Caco-2 (cell line): ENCODE results near the gene CRYBA1. TPM values are rescaled to one million over a fixed set of nuclear protein-coding genes. Genes with fewer than 3 reads are reported as not detected.
A peak's percentile ranks its signal among the peaks of the same experiment; 100 is the strongest.

Experiments used
- BruUV-seq: library from RNA; stranded (reverse); fragments of 400-500 nt; replicated peaks from 2 replicates; lab custom pipeline; 2021; lab: Mats Ljungman, UMichigan
- CTCF ChIA-PET: fragments of 300-600 bp; sonication (Branson Sonifier 250); formaldehyde crosslinking; loops from one replicate; lab custom pipeline; 2022; ENCODE audit warnings: antibody characterized with exemption; lab: Charles Lee
- POLR2A ChIA-PET: fragments of 300-600 bp; sonication (Branson Sonifier 250); formaldehyde crosslinking; loops from one replicate; lab custom pipeline; 2022; ENCODE audit warnings: antibody characterized with exemption; lab: Charles Lee
- DNase-seq, 2 experiments: peaks; one replicate each; pipeline versions ENCODE4 v3.0.0 to v3.0.0-alpha.2; 2020 to 2022
- H3K27me3 ChIP-seq: replicated peaks from 2 replicates; pipeline ENCODE4 v1.6.0; 2011; ENCODE audit warnings: low read length; ENCODE audit not compliant: control insufficient read depth, insufficient read depth
- H3K36me3 ChIP-seq: 2 replicates; pipeline ENCODE4 v1.5.1; 2011; ENCODE audit warnings: low read length; ENCODE audit not compliant: control insufficient read depth, insufficient read depth
- H3K4me1 ChIP-seq: fragments of 250-450 bp; sonication (Bioruptor Pico); 2 replicates; pipeline ENCODE4 v1.5.1; 2020; ENCODE audit warnings: mild to moderate bottlenecking
- H3K4me3 ChIP-seq: 2 replicates; pipeline ENCODE4 v1.5.1; 2011; ENCODE audit warnings: low read depth, mild to moderate bottlenecking, control low read depth, low read length
- H3K9me3 ChIP-seq: fragments of 250-450 bp; sonication (Bioruptor Pico); 2 replicates; pipeline ENCODE4 v1.5.1; 2020; ENCODE audit warnings: mild to moderate bottlenecking, moderate library complexity
- H3K27ac Mint-ChIP-seq: one replicate; pipeline ENCODE4 v1.8.0; 2022; ENCODE audit warnings: mixed read lengths; ENCODE audit not compliant: unreplicated experiment
- H3K27me3 Mint-ChIP-seq: one replicate; pipeline ENCODE4 v1.8.0; 2022; ENCODE audit warnings: mixed read lengths; ENCODE audit not compliant: insufficient read depth, unreplicated experiment
- H3K36me3 Mint-ChIP-seq: one replicate; pipeline ENCODE4 v1.8.0; 2022; ENCODE audit warnings: mild to moderate bottlenecking, mixed read lengths; ENCODE audit not compliant: insufficient read depth, unreplicated experiment
- H3K4me1 Mint-ChIP-seq: one replicate; pipeline ENCODE4 v1.8.0; 2022; ENCODE audit warnings: low read depth, mixed read lengths; ENCODE audit not compliant: unreplicated experiment
- H3K4me3 Mint-ChIP-seq: one replicate; pipeline ENCODE4 v1.8.0; 2022; ENCODE audit warnings: mild to moderate bottlenecking, moderate library complexity, mixed read lengths; ENCODE audit not compliant: unreplicated experiment
- H3K9me3 Mint-ChIP-seq: one replicate; pipeline ENCODE4 v1.8.0; 2022; ENCODE audit warnings: mixed read lengths; ENCODE audit not compliant: unreplicated experiment
- CTCF ChIP-seq, 2 experiments: fragments of 200-600 bp in 1 of 2; IDR thresholded peaks; 1 replicate in 1 of 2; 2 replicates in 1 of 2; pipeline versions ENCODE4 v1.5.1 to v1.8.0; 2011 to 2022; ENCODE audit warnings: antibody characterized with exemption in 1 of 2, control low read depth in 1 of 2, inconsistent platforms in 1 of 2, low read depth in 1 of 2, low read length in 1 of 2, mild to moderate bottlenecking in 1 of 2, moderate library complexity in 1 of 2; ENCODE audit not compliant: insufficient read depth in 1 of 2, severe bottlenecking in 1 of 2, unreplicated experiment in 1 of 2
- intact Hi-C: fragments of 100-400 bp; cut with micrococcal nuclease; formaldehyde crosslinking; loops from one replicate; pipeline ENCODE4 v1.10.0; 2022; ENCODE audit not compliant: unreplicated experiment
- total RNA-seq: library from RNA; stranded (reverse); gene quantifications from 2 replicates; pipeline ENCODE4 v1.2.3, GENCODE V29; 2022

Gene CRYBA1
- total RNA-seq, 1 experiment from 2014 or later = not detected

- Histone ChIP-seq H3K27me3 (no peaks in the 10 kb centered on the region), H3K9me3 (no peaks in the 10 kb centered on the region), H3K4me3 (no peak overlapping the region), H3K4me1 (no peaks in the 10 kb centered on the region), H3K36me3 (no peaks in the 10 kb centered on the region)
- Mint-ChIP-seq H3K4me1 (peaks cover 7% of the 10 kb centered on the region), H3K27me3 (no peaks in the 10 kb centered on the region), H3K27ac (no peak overlapping the region), H3K4me3 (no peak overlapping the region), H3K36me3 (no peaks in the 10 kb centered on the region), H3K9me3 (no peaks in the 10 kb centered on the region)
- no peak for TF ChIP-seq CTCF (IDR thresholded peaks at IDR 0.05; ENCODE audit: insufficient read depth in 1 of 2, low read depth in 1 of 2, low read length in 1 of 2, severe bottlenecking in 1 of 2, unreplicated experiment in 1 of 2)
- no peak for DNase-seq
- BruUV-seq = no TSS peak
- intact Hi-C loops = no loop called here
- CTCF ChIA-PET = interaction anchor here (0.6 kb wide), 1 partner anchor 56 kb away, joined by 3 read pairs; the partner anchor contains the start of gene MYO18A
- POLR2A ChIA-PET = no interaction called here
These were observed 10.8 kb upstream of the CRYBA1 start for GRCh38 chr17:29235904-29236303.

GRCh38 chr17:29237476-29238132 is 9.1 kb upstream of the CRYBA1 start:
- Mint-ChIP-seq H3K27ac (no peak overlapping the region), H3K4me3 (no peak overlapping the region), H3K9me3 (no peaks in the 10 kb centered on the region), H3K36me3 (no peaks in the 10 kb centered on the region), H3K4me1 (peaks cover 7% of the 10 kb centered on the region), H3K27me3 (no peaks in the 10 kb centered on the region)
- ChIA-PET POLR2A (no interaction called here), CTCF (no interaction called here)
- no peak for TF ChIP-seq CTCF (IDR thresholded peaks at IDR 0.05; ENCODE audit: insufficient read depth in 1 of 2, low read depth in 1 of 2, low read length in 1 of 2, severe bottlenecking in 1 of 2, unreplicated experiment in 1 of 2)
- Histone ChIP-seq H3K4me1 (no peaks in the 10 kb centered on the region), H3K9me3 (no peaks in the 10 kb centered on the region), H3K4me3 (no peak overlapping the region), H3K36me3 (no peaks in the 10 kb centered on the region), H3K27me3 (no peaks in the 10 kb centered on the region)
- intact Hi-C loops = no loop called here
- peak in 1 of 2 experiments; percentile 38 for DNase-seq
- BruUV-seq = no TSS peak

- H3K4me1 Mint-ChIP-seq = peaks cover 7% of the 10 kb centered on the region
- CTCF ChIA-PET = no interaction called here
- no peak for TF ChIP-seq CTCF (IDR thresholded peaks at IDR 0.05; ENCODE audit: insufficient read depth in 1 of 2, low read depth in 1 of 2, low read length in 1 of 2, severe bottlenecking in 1 of 2, unreplicated experiment in 1 of 2)
- Histone ChIP-seq H3K27me3 (no peaks in the 10 kb centered on the region), H3K4me1 (no peaks in the 10 kb centered on the region), H3K9me3 (no peaks in the 10 kb centered on the region), H3K36me3 (no peaks in the 10 kb centered on the region), H3K4me3 (no peak overlapping the region)
- no peaks in the 10 kb centered on the region for H3K9me3 Mint-ChIP-seq
- intact Hi-C loops = no loop called here
- POLR2A ChIA-PET = no interaction called here
- no peaks in the 10 kb centered on the region for H3K27me3 Mint-ChIP-seq
- no peak overlapping the region for H3K4me3 Mint-ChIP-seq
- peaks cover 4% of the 10 kb centered on the region for H3K36me3 Mint-ChIP-seq
- DNase-seq = no peak
- H3K27ac Mint-ChIP-seq = peak overlapping the region; percentile 25
- BruUV-seq = no TSS peak
These were observed 8.4 kb upstream of the CRYBA1 start for GRCh38 chr17:29238133-29238850.
